Measurements from ENCODE around the gene VWF. TPM values are rescaled to one million over a fixed set of nuclear protein-coding genes. Genes with fewer than 3 reads are reported as not detected.

VWF gene
- total and polyA plus RNA-seq, 2 of the 4 experiments (the other 2 are of a cell fraction), result under 0.01 to 0.09 TPM

DNA sequence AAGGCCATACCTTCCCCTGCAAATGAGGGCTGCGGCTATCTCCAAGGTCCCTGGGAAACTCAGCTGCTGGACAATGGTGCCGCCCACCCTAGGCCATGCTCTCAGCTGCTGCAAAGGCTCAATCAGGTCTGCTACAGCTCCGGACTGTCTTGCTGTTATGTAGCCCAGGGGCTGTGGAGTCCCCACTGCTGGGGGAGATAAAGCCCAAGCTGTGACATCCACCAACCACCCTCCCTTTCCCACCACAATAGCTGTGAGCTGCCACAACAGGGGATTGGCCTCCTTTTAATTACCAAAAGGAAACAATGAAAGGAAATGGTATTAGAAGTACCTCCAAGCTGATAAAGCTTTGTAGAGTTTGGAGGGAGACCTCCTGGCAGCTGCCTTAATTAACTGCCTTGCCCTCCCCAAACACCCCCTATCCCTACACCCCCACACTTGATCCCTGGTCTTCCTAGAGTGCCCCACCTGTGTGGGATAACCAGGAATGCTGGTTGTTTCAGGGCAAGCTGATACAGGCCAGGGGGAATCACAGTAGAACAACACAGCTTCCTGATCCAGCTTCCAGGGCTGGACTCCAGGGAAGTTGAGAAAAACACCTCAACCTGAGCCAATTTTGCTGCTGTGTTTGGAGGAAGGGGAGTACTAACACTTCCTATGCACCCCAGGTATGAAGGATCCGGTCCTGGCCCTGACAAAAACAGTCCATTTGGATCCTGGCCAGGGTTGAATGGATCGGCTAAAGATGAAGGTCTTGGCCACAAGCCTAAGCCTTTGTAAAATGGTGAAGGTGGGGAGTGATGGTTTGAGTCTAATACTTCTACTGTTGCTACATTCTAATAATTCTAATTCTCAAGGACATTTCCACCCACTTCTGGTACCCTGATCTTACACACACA lies at the start of gene VWF (continued):
- no peak for TF ChIP-seq CTCF (conservative IDR thresholded peaks at IDR 0.05; ENCODE audit: low read depth, low read length)

DNA sequence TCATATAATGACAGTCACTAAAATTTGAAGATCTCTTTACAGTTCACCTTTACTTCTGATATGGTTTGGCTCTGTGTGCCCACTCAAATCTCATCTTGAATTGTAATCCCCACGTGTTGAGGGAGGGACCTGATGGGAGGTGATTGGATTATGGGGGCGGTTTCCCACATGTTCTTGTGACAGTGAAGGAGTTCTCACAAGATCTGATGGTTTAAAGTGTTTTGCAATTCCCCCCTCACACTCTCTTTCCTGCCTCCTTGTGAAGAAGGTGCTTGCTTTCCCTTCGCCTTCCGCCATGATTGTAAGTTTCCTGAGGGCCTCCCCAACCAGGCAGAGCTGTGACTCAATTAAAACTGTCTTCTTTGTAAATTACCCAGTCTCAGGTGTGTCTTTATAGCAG lies 48.4 kb upstream of the VWF start:
- Histone ChIP-seq H3K4me1 (ENCODE audit: control insufficient read depth, insufficient read depth, low read length) (no peaks in the 10 kb centered on the region), H2AK5ac (ENCODE audit: low read depth, low read length) (no peak overlapping the region; the same call in 1 of the 2 replicates), H3K27me3 (ENCODE audit: control insufficient read depth, insufficient read depth, low read length) (no peaks in the 10 kb centered on the region), H2BK5ac (ENCODE audit: low read depth, low read length, poor library complexity, severe bottlenecking) (no peak overlapping the region), H2AFZ (replicated peaks; ENCODE audit: low read length, poor library complexity) (no peak overlapping the region), H3K9me1 (ENCODE audit: insufficient read depth, low read length) (peaks cover 3% of the 10 kb centered on the region; the same call in 1 of the 2 replicates), H3K79me1 (ENCODE audit: low read depth in 1 of 2, low read length in 2 of 2) (no peaks in the 10 kb centered on the region), H2BK20ac (ENCODE audit: low read depth, low read length) (no peak overlapping the region), H4K5ac (ENCODE audit: low read depth, low read length) (no peak overlapping the region), H2BK15ac (ENCODE audit: low read depth, low read length) (no peak overlapping the region), H3K4ac (ENCODE audit: low read depth, low read length) (no peak overlapping the region), H3K9ac (ENCODE audit: low read depth, low read length) (no peak overlapping the region), H3K18ac (ENCODE audit: low read depth, low read length) (no peak overlapping the region), H4K8ac (ENCODE audit: low read depth in 2 of 2, low read length in 2 of 2) (no peak overlapping the region), H4K91ac (ENCODE audit: insufficient read depth, low read depth, low read length) (no peak overlapping the region), H3K4me2 (ENCODE audit: low read depth, low read length) (no peak overlapping the region), H4K20me1 (ENCODE audit: insufficient read depth, low read length) (no peaks in the 10 kb centered on the region), H3K9me3 (ENCODE audit: control insufficient read depth, insufficient read depth, low read length) (no peaks in the 10 kb centered on the region), H3K23ac (ENCODE audit: low read depth, low read length) (no peak overlapping the region), H3K27ac (ENCODE audit: insufficient read depth, low read length) (no peak overlapping the region), H3K36me3 (ENCODE audit: control insufficient read depth, insufficient read depth, low read length) (no peaks in the 10 kb centered on the region), H3K4me3 (ENCODE audit: insufficient read depth, low read depth, low read length) (no peak overlapping the region), H3K56ac (ENCODE audit: extremely low read depth, insufficient read depth, low read length) (no peak overlapping the region), H3K14ac (replicated peaks; ENCODE audit: low read depth, low read length) (no peak overlapping the region), H2AK9ac (replicated peaks; ENCODE audit: low read depth, low read length, poor library complexity) (no peak overlapping the region), H2BK120ac (ENCODE audit: low read depth, low read length) (no peak overlapping the region; the same call in 1 of the 2 replicates)
- dilution Hi-C loops (cut with HindIII; ENCODE audit: low sequenced_read_pairs, unreplicated experiment) (no loop called here), in situ Hi-C loops (cut with MboI; ENCODE audit: low sequenced_read_pairs) (no loop called here), intact Hi-C loops (cut with micrococcal nuclease) (no loop called here)
- no CpG with 5 or more reads among the region's 4 CpGs for WGBS, 2 experiments (ENCODE audit: extremely low coverage in 2 of 2, insufficient read length in 1 of 2)
- ATAC-seq (ENCODE audit: low read depth) (no peak), DNase-seq (no peak)
- ChIA-PET POLR2A (ENCODE audit: unreplicated experiment) (no interaction called here), CTCF (no interaction called here)
- no TSS peak for BruUV-seq (replicated peaks)
- TF ChIP-seq CEBPB (IDR thresholded peaks at IDR 0.05; ENCODE audit: low read depth, low read length) (no peak), FOS (IDR thresholded peaks at IDR 0.05; ENCODE audit: low read depth, low read length) (no peak), SMC3 (IDR thresholded peaks at IDR 0.05; ENCODE audit: low read depth, low read length) (no peak), RCOR1 (IDR thresholded peaks at IDR 0.05; ENCODE audit: insufficient replicate concordance, low read length) (no peak), CTCF (conservative IDR thresholded peaks at IDR 0.05; ENCODE audit: low read depth, low read length) (no peak), MXI1 (IDR thresholded peaks at IDR 0.05; ENCODE audit: borderline replicate concordance, low read depth, low read length) (no peak)
- TF ChIP-seq, protein P1, sequence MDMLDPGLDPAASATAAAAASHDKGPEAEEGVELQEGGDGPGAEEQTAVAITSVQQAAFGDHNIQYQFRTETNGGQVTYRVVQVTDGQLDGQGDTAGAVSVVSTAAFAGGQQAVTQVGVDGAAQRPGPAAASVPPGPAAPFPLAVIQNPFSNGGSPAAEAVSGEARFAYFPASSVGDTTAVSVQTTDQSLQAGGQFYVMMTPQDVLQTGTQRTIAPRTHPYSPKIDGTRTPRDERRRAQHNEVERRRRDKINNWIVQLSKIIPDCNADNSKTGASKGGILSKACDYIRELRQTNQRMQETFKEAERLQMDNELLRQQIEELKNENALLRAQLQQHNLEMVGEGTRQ (IDR thresholded peaks at IDR 0.05; ENCODE audit: low read depth, low read length), result no peak
- TF ChIP-seq, protein P2, sequence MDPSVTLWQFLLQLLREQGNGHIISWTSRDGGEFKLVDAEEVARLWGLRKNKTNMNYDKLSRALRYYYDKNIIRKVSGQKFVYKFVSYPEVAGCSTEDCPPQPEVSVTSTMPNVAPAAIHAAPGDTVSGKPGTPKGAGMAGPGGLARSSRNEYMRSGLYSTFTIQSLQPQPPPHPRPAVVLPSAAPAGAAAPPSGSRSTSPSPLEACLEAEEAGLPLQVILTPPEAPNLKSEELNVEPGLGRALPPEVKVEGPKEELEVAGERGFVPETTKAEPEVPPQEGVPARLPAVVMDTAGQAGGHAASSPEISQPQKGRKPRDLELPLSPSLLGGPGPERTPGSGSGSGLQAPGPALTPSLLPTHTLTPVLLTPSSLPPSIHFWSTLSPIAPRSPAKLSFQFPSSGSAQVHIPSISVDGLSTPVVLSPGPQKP (IDR thresholded peaks at IDR 0.05; ENCODE audit: borderline replicate concordance, low read depth, low read length), result no peak

Measured in IMR-90 (cell line).